ENCODE measurements around the gene FKBP5.
"Not testable (repeated sequence)": the region's sequence is repeated elsewhere in the genome, so short reads cannot be mapped to it uniquely, and the experiment has no call there.

The FKBP5 gene

GRCh38 chr6:35690484-35690883 lies 1.8 kb upstream of the FKBP5 start:
- intact Hi-C loops (cut with micrococcal nuclease): no loop called here
- Mint-ChIP-seq H3K36me3 (ENCODE audit: low read depth) (peaks cover 6% of the 10 kb centered on the region), H3K9me3 (no peaks in the 10 kb centered on the region), H3K4me3 (no peak overlapping the region), H3K4me1 (ENCODE audit: low read depth) (peaks cover 35% of the 10 kb centered on the region), H3K27me3 (no peaks in the 10 kb centered on the region), H3K27ac (peak overlapping the region; percentile 88)

GRCh38 chr6:35690006-35690405 lies 1.3 kb upstream of the FKBP5 start:
- H3K4me3 Mint-ChIP-seq; H3K27me3 Mint-ChIP-seq; H3K9me3 Mint-ChIP-seq; H3K27ac Mint-ChIP-seq; H3K36me3 Mint-ChIP-seq (ENCODE audit: low read depth); intact Hi-C loops (cut with micrococcal nuclease): not testable (repeated sequence)
- peaks cover 35% of the 10 kb centered on the region for H3K4me1 Mint-ChIP-seq (ENCODE audit: low read depth)

- intact Hi-C loops (cut with micrococcal nuclease): loop anchor here (1.0 to 10.0 kb wide), 4 partner anchors 33 to 101 kb away; no protein-coding TSS in a partner anchor
- H3K4me1 Mint-ChIP-seq (ENCODE audit: low read depth): peaks cover 35% of the 10 kb centered on the region
- no peaks in the 10 kb centered on the region for H3K27me3 Mint-ChIP-seq
Observed at GRCh38 chr6:35687658-35688604, 784 bp downstream of the FKBP5 start.

GRCh38 chr6:35686873-35687555 lies 1.7 kb downstream of the FKBP5 start:
- H3K27me3 Mint-ChIP-seq: no peaks in the 10 kb centered on the region
- H3K4me3 Mint-ChIP-seq: peak overlapping the region; percentile 94
- no peaks in the 10 kb centered on the region for H3K9me3 Mint-ChIP-seq
- peaks cover 39% of the 10 kb centered on the region for H3K4me1 Mint-ChIP-seq (ENCODE audit: low read depth)
- peaks cover 6% of the 10 kb centered on the region for H3K36me3 Mint-ChIP-seq (ENCODE audit: low read depth)
- peak overlapping the region; percentile 89 for H3K27ac Mint-ChIP-seq
- intact Hi-C loops (cut with micrococcal nuclease): loop anchor here (2.0 to 10.0 kb wide), 2 partner anchors 62 to 100 kb away; no protein-coding TSS in a partner anchor

More at GRCh38 chr6:35687658-35688604, 784 bp downstream of the FKBP5 start:
- Mint-ChIP-seq H3K4me3 (peak overlapping the region; percentile 94), H3K27ac (peak overlapping the region; percentile 89), H3K9me3 (no peaks in the 10 kb centered on the region), H3K36me3 (ENCODE audit: low read depth) (peaks cover 6% of the 10 kb centered on the region)

GRCh38 chr6:35686436-35686835 lies 2.3 kb downstream of the FKBP5 start:
- no peaks in the 10 kb centered on the region for H3K9me3 Mint-ChIP-seq
- H3K4me3 Mint-ChIP-seq: no peak overlapping the region
- no peak overlapping the region for H3K27ac Mint-ChIP-seq
- H3K36me3 Mint-ChIP-seq (ENCODE audit: low read depth): peaks cover 6% of the 10 kb centered on the region
- H3K4me1 Mint-ChIP-seq (ENCODE audit: low read depth): peaks cover 34% of the 10 kb centered on the region
- intact Hi-C loops (cut with micrococcal nuclease): loop anchor here (2.0 to 10.0 kb wide), 2 partner anchors 62 to 100 kb away; no protein-coding TSS in a partner anchor
- H3K27me3 Mint-ChIP-seq: no peaks in the 10 kb centered on the region

GRCh38 chr6:35683267-35683666 lies 5.4 kb downstream of the FKBP5 start:
- H3K4me3 Mint-ChIP-seq: no peak overlapping the region
- no peak overlapping the region for H3K27ac Mint-ChIP-seq
- H3K36me3 Mint-ChIP-seq (ENCODE audit: low read depth): peaks cover 23% of the 10 kb centered on the region
- H3K9me3 Mint-ChIP-seq: no peaks in the 10 kb centered on the region
- intact Hi-C loops (cut with micrococcal nuclease): loop anchor here (10.0 kb wide), 1 partner anchor 58 kb away; no protein-coding TSS in a partner anchor
- peaks cover 23% of the 10 kb centered on the region for H3K4me1 Mint-ChIP-seq (ENCODE audit: low read depth)
- no peaks in the 10 kb centered on the region for H3K27me3 Mint-ChIP-seq

- peaks cover 30% of the 10 kb centered on the region for H3K4me1 Mint-ChIP-seq (ENCODE audit: low read depth)
- H3K27ac Mint-ChIP-seq: no peak overlapping the region
- intact Hi-C loops (cut with micrococcal nuclease): loop anchor here (10.0 kb wide), 1 partner anchor 56 kb away; no protein-coding TSS in a partner anchor
- no peak overlapping the region for H3K4me3 Mint-ChIP-seq
- no peaks in the 10 kb centered on the region for H3K27me3 Mint-ChIP-seq
- H3K9me3 Mint-ChIP-seq: no peaks in the 10 kb centered on the region
- H3K36me3 Mint-ChIP-seq (ENCODE audit: low read depth): peaks cover 21% of the 10 kb centered on the region
Observed at GRCh38 chr6:35681298-35681697, 7.4 kb downstream of the FKBP5 start.

- Mint-ChIP-seq H3K4me3 (no peak overlapping the region), H3K27me3 (no peaks in the 10 kb centered on the region), H3K27ac (no peak overlapping the region), H3K9me3 (no peaks in the 10 kb centered on the region), H3K4me1 (ENCODE audit: low read depth) (peaks cover 45% of the 10 kb centered on the region), H3K36me3 (ENCODE audit: low read depth) (peaks cover 21% of the 10 kb centered on the region)
- intact Hi-C loops (cut with micrococcal nuclease): no loop called here
Observed at GRCh38 chr6:35679399-35679798, 9.3 kb downstream of the FKBP5 start.

- no peaks in the 10 kb centered on the region for H3K9me3 Mint-ChIP-seq
- H3K27ac Mint-ChIP-seq: no peak overlapping the region
- no peaks in the 10 kb centered on the region for H3K27me3 Mint-ChIP-seq
- peaks cover 50% of the 10 kb centered on the region for H3K4me1 Mint-ChIP-seq (ENCODE audit: low read depth)
- peaks cover 21% of the 10 kb centered on the region for H3K36me3 Mint-ChIP-seq (ENCODE audit: low read depth)
- intact Hi-C loops (cut with micrococcal nuclease): no loop called here
- no peak overlapping the region for H3K4me3 Mint-ChIP-seq
Observed at GRCh38 chr6:35678814-35679213, 9.9 kb downstream of the FKBP5 start.

- intact Hi-C loops (cut with micrococcal nuclease): no loop called here
- H3K4me1 Mint-ChIP-seq (ENCODE audit: low read depth): peaks cover 55% of the 10 kb centered on the region
- peak overlapping the region; percentile 13 for H3K4me3 Mint-ChIP-seq
Observed at GRCh38 chr6:35678021-35678654, 10.6 kb downstream of the FKBP5 start.

GRCh38 chr6:35677456-35677855 lies 11.3 kb downstream of the FKBP5 start:
- Mint-ChIP-seq H3K4me1 (ENCODE audit: low read depth) (peaks cover 58% of the 10 kb centered on the region), H3K27me3 (no peaks in the 10 kb centered on the region), H3K27ac (peak overlapping the region; percentile 71), H3K36me3 (ENCODE audit: low read depth) (peaks cover 27% of the 10 kb centered on the region), H3K9me3 (no peaks in the 10 kb centered on the region), H3K4me3 (no peak overlapping the region)
- intact Hi-C loops (cut with micrococcal nuclease): no loop called here

More at GRCh38 chr6:35678021-35678654, 10.6 kb downstream of the FKBP5 start:
- Mint-ChIP-seq H3K9me3 (no peaks in the 10 kb centered on the region), H3K36me3 (ENCODE audit: low read depth) (peaks cover 21% of the 10 kb centered on the region), H3K27me3 (no peaks in the 10 kb centered on the region), H3K27ac (peak overlapping the region; percentile 71)

- Mint-ChIP-seq H3K4me3 (no peak overlapping the region), H3K4me1 (ENCODE audit: low read depth) (peaks cover 50% of the 10 kb centered on the region), H3K27me3 (no peaks in the 10 kb centered on the region), H3K27ac (peak overlapping the region; percentile 40), H3K36me3 (ENCODE audit: low read depth) (peaks cover 29% of the 10 kb centered on the region), H3K9me3 (no peaks in the 10 kb centered on the region)
- intact Hi-C loops (cut with micrococcal nuclease): no loop called here
Observed at GRCh38 chr6:35675871-35676459, 12.8 kb downstream of the FKBP5 start.

- Mint-ChIP-seq H3K4me1 (ENCODE audit: low read depth) (peaks cover 49% of the 10 kb centered on the region), H3K9me3 (no peaks in the 10 kb centered on the region)
Observed at GRCh38 chr6:35674594-35674993, 14.1 kb downstream of the FKBP5 start.

More at GRCh38 chr6:35674594-35674993, 14.1 kb downstream of the FKBP5 start:
- Mint-ChIP-seq H3K4me3 (no peak overlapping the region), H3K36me3 (ENCODE audit: low read depth) (peaks cover 29% of the 10 kb centered on the region), H3K27ac (no peak overlapping the region), H3K27me3 (no peaks in the 10 kb centered on the region)
- intact Hi-C loops (cut with micrococcal nuclease): no loop called here
